ENCODE data around the gene RFT1. TPM values are rescaled to one million over a fixed set of nuclear protein-coding genes. Genes with fewer than 3 reads are reported as not detected.

The RFT1 gene
- total RNA-seq, 1 donor from 2014 or later = 6.1 TPM

DNA sequence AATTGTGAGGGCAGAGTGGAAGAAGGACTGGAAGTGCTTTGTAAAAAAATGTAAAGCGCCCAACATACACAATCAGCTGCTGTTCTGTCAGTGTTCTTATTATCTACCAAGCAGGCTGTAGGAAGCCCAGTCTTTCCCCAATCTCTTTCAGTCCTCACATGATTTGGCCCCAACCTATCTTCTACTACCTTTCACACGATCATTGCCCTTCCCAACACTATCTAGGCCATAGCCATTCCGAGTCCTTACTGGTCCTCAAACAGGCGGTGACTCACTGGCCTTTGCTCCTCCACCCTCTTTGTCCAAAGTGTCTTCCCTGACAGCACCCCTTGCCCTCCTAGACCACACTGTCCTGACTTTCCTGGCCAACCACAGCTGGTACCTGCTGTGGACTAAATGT lies 861 bp upstream of the RFT1 start:
- FAIRE-seq = no peak
- no peak for DNase-seq (ENCODE audit: low spot score in 2 of 2)

DNA sequence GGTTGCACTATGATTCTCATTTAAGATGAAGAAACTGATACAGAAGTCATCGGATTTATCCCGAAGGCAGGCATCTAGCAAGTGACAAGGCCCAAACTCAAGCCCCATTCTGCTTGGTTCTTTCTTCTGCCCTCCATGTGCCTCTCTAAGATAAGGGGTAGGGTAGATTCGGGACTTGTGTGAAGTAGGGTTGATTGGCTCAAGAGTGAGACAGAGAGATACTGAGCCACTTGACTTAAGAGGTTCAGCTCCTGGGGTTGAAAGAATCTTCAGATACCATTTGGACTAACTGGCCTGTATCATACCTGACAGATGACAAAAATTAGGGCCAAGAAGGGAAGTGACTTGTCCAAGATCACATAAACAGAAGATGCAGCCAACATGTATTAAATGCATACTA lies 891 bp downstream of the RFT1 start:
- FAIRE-seq (no peak), DNase-seq (ENCODE audit: low spot score in 2 of 2) (no peak)

- no peak for FAIRE-seq
- no peak for DNase-seq (ENCODE audit: low spot score in 2 of 2)
Measured at GRCh38 chr3:53126601-53127000, 3.6 kb downstream of the RFT1 start.

GRCh38 chr3:53123953-53124352 lies 6.3 kb downstream of the RFT1 start:
- FAIRE-seq = no peak
- DNase-seq (ENCODE audit: low spot score in 2 of 2) = no peak

- DNase-seq (ENCODE audit: low spot score in 2 of 2) (no peak), FAIRE-seq (no peak)
Measured at GRCh38 chr3:53123510-53123909, 6.7 kb downstream of the RFT1 start.

GRCh38 chr3:53122933-53123305 lies 7.3 kb downstream of the RFT1 start:
- FAIRE-seq (no peak), DNase-seq (ENCODE audit: low spot score in 2 of 2) (no peak)

GRCh38 chr3:53122255-53122932 lies 7.8 kb downstream of the RFT1 start:
- DNase-seq (ENCODE audit: low spot score in 2 of 2) (no peak), FAIRE-seq (no peak)

DNA sequence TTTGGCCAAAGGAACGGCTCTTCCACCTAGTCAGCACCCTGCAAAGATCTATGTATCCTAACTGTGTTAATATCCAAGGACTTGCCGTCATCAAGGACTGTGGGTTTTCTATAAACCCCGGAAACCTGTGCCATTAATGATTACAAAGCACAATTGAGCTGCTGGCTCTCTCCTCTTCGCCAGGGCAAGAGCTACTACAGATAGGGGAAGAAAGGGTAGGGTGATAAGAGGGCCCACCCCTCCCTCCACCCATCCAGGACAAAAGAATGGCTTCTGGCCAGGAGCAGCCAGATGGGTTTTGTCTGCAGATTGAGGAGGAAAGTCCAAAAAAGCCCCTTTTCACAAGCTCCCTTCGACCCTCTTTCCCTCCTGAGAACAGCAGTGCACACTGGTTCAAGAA lies 9.9 kb downstream of the RFT1 start:
- FAIRE-seq (no peak), DNase-seq (ENCODE audit: low spot score in 2 of 2) (no peak)

- DNase-seq (ENCODE audit: low spot score in 2 of 2) (no peak), FAIRE-seq (no peak)
Measured at GRCh38 chr3:53116956-53117355, 13.3 kb downstream of the RFT1 start.

- DNase-seq (ENCODE audit: low spot score in 2 of 2) (no peak), FAIRE-seq (no peak)
Measured at GRCh38 chr3:53114412-53115074, 15.7 kb downstream of the RFT1 start.

DNA sequence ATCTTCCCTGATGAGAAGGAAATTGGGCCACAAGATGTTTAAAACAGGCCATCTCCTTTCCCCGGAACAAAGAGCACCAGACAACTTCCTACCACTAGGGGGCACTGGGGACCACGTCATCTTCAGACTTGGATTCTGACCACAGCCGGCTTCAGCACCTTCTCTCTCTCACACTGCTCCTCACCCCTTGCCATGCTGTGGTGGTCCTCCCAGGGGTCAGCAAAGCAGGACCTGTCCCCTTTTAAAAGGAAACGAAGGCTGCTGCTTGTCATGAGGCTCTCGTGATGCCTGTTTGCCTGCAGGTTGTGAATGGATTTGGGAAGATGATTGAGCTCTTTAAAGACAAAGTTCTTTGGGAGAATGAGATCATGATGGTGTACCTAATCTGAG lies 16.2 kb downstream of the RFT1 start:
- DNase-seq (ENCODE audit: low spot score in 2 of 2) = peak; percentile 42 to 80

GRCh38 chr3:53113293-53114010 lies 16.8 kb downstream of the RFT1 start:
- no peak for FAIRE-seq
- DNase-seq (ENCODE audit: low spot score in 2 of 2) = no peak

More for the DNA sequence above, 16.2 kb downstream of the RFT1 start:
- FAIRE-seq = no peak

- DNase-seq (ENCODE audit: low spot score in 2 of 2) (no peak), FAIRE-seq (no peak)
Measured at GRCh38 chr3:53111822-53112221, 18.4 kb downstream of the RFT1 start.

DNA sequence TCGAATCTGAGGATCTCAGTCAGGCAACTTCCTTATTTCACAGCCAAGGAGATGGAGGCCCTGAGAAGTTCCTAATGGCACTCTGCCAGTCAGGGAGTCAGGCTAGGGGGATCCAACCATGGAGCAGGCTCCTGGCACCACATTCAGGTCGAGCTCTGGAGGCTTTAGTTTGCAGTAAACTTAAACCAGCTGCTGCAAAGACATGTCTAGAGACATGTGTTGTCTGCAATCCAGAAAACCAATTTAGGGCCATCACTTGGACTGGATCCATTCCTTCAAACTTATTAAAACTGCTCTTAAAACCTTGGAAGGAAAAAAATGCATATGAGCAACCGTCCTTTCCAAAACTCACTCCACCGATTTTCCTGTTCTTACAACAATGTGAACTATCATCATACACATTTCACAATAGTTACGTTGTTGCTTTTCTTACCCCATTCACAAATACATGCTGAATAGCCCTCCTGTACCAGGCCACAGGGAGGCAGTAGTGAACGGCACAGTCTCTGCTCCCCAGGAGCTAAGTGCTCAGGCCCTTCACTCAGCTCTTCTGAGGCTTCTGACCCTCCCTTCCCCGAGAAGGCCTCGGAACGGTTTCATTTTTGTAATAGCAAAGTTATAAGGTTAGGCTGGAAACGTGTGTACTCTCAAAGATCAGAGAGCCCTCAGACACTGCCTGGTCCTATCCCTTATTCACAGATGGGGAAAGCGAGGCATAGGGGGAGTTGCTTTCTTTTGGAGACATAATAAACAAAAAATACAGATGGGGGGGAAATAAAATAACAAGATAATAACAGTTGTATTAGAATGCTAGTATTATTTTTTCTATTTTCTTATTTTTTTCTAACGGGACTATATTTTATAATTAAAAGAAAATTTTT lies 20.1 kb downstream of the RFT1 start:
- no peak for FAIRE-seq
- no peak for DNase-seq (ENCODE audit: low spot score in 2 of 2)

GRCh38 chr3:53109190-53109589 lies 21.0 kb downstream of the RFT1 start:
- FAIRE-seq (no peak), DNase-seq (ENCODE audit: low spot score in 2 of 2) (no peak)

DNA sequence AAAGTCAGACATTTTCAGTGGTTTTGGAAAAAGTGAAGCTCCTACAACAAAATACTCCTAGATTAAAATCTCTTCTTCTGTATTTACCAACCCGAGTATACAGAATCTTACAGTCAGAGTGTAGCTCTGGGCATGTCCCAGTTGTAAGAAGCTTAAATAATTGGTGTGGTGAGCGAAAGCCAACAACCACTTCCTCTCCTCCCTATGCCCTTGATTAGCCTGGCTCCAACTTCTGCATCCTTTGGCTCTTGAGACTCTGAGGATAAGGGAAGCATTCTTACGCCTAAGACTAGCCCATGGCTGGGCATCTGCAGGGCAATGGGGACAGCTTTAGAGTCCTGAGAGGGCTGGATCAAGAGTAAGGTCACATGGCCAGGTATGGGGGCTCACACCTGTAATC lies 25.5 kb downstream of the RFT1 start:
- DNase-seq (ENCODE audit: low spot score in 2 of 2) (no peak), FAIRE-seq (no peak)

- no peak for FAIRE-seq
- DNase-seq (ENCODE audit: low spot score in 2 of 2) = no peak
Measured at GRCh38 chr3:53103397-53104296, 26.6 kb downstream of the RFT1 start.

- DNase-seq (ENCODE audit: low spot score in 2 of 2) = no peak
- FAIRE-seq = no peak
Measured at GRCh38 chr3:53102601-53103147, 27.6 kb downstream of the RFT1 start.

- no peak for DNase-seq (ENCODE audit: low spot score in 2 of 2)
- FAIRE-seq = no peak
Measured at GRCh38 chr3:53101956-53102355, 28.3 kb downstream of the RFT1 start.

Data from frontal cortex (tissue), 4 donors.